Neural progenitor cell (in vitro differentiated cells): ENCODE data around the gene SCGN. TPM values are rescaled to one million over a fixed set of nuclear protein-coding genes. Genes with fewer than 3 reads are reported as not detected.

Source experiments
- DNase-seq: peaks from one replicate; pipeline ENCODE4 v3.0.0-alpha.2; 2016; ENCODE audit warnings: low spot score
- H2AFZ ChIP-seq: fragments of 200-600 bp; sonication (generic); replicated peaks from 2 replicates; pipeline ENCODE4 v1.6.1; 2016; ENCODE audit warnings: antibody characterized with exemption
- H3F3A ChIP-seq: fragments of 200-600 bp; sonication (generic); 2 replicates; pipeline ENCODE4 v1.6.1; 2016; ENCODE audit warnings: antibody characterized with exemption, low read depth
- H3K27ac ChIP-seq: fragments of 200-600 bp; sonication (generic); 2 replicates; pipeline ENCODE4 v1.5.1; 2016; ENCODE audit warnings: mild to moderate bottlenecking
- H3K27me3 ChIP-seq: fragments of 200-600 bp; sonication (generic); 2 replicates; pipeline ENCODE4 v1.6.1; 2016; ENCODE audit warnings: mild to moderate bottlenecking, moderate library complexity
- H3K36me3 ChIP-seq: fragments of 200-600 bp; sonication (generic); 2 replicates; pipeline ENCODE4 v1.5.1; 2016
- H3K4me1 ChIP-seq: fragments of 200-600 bp; sonication (generic); 2 replicates; pipeline ENCODE4 v1.6.1; 2016; ENCODE audit warnings: mixed run types
- H3K4me2 ChIP-seq: fragments of 200-600 bp; sonication (generic); 2 replicates; pipeline ENCODE4 v1.6.1; 2016
- H3K4me3 ChIP-seq: fragments of 200-600 bp; sonication (generic); 2 replicates; pipeline ENCODE4 v1.5.1; 2016
- H3K79me2 ChIP-seq: fragments of 200-600 bp; sonication (generic); 2 replicates; pipeline ENCODE4 v1.6.1; 2016; ENCODE audit warnings: low read depth
- H3K9ac ChIP-seq: fragments of 200-600 bp; sonication (generic); 2 replicates; pipeline ENCODE4 v1.6.1; 2016
- H3K9me3 ChIP-seq: fragments of 200-600 bp; sonication (generic); 2 replicates; pipeline ENCODE4 v1.5.1; 2016; ENCODE audit warnings: low read depth
- H4K20me1 ChIP-seq: fragments of 200-600 bp; sonication (generic); 2 replicates; pipeline ENCODE4 v1.6.1; 2016; ENCODE audit warnings: low read depth
- H3K27ac Mint-ChIP-seq: 3 replicates; pipeline ENCODE4 v1.8.0; 2021; ENCODE audit warnings: mixed read lengths
- H3K27me3 Mint-ChIP-seq: 2 replicates; pipeline ENCODE4 v1.8.0; 2022; ENCODE audit warnings: low read depth, mild to moderate bottlenecking, inconsistent platforms, moderate library complexity, mixed read lengths; ENCODE audit not compliant: insufficient read depth
- H3K36me3 Mint-ChIP-seq: 3 replicates; pipeline ENCODE4 v1.8.0; 2021; ENCODE audit warnings: mixed read lengths
- H3K4me1 Mint-ChIP-seq: 3 replicates; pipeline ENCODE4 v1.8.0; 2021; ENCODE audit warnings: mixed read lengths
- H3K4me3 Mint-ChIP-seq: 3 replicates; pipeline ENCODE4 v1.8.0; 2021; ENCODE audit warnings: mild to moderate bottlenecking, moderate library complexity, mixed read lengths
- H3K9me3 Mint-ChIP-seq: 3 replicates; pipeline ENCODE4 v1.8.0; 2020; ENCODE audit warnings: mixed read lengths
- CTCF ChIP-seq: fragments of 200-600 bp; sonication (generic); IDR thresholded peaks from 2 replicates; pipeline ENCODE4 v1.5.1; 2017; ENCODE audit warnings: antibody characterized with exemption, mild to moderate bottlenecking
- EZH2 ChIP-seq: fragments of 200-600 bp; sonication (generic); IDR thresholded peaks from 2 replicates; pipeline ENCODE4 v1.6.1; 2017; ENCODE audit warnings: antibody characterized with exemption, mild to moderate bottlenecking, moderate library complexity
- EZH2phosphoT487 ChIP-seq: fragments of 200-600 bp; sonication (generic); IDR thresholded peaks from 2 replicates; pipeline ENCODE4 v1.6.1; 2017; ENCODE audit warnings: antibody characterized with exemption
- total RNA-seq: library from RNA; depleted of rRNA; stranded (reverse); fragments of >200 nt; gene quantifications from 2 replicates; pipeline ENCODE4 v1.2.3, GENCODE V29; 2015; ENCODE audit warnings: low replicate concordance

The SCGN gene
- total RNA-seq, 1 donor from 2014 or later, result not detected

GRCh38 chr6:25641377-25641776 lies 10.6 kb upstream of the SCGN start:
- H3K79me2 ChIP-seq, result no peaks in the 10 kb centered on the region
- no peak overlapping the region for H3K4me2 ChIP-seq
- H3K27ac ChIP-seq, result no peak overlapping the region
- DNase-seq, result no peak
- peaks cover 4% of the 10 kb centered on the region for H4K20me1 ChIP-seq
- H3K4me3 ChIP-seq, result no peak overlapping the region
- H2AFZ ChIP-seq, result no peak overlapping the region
- no peak for TF ChIP-seq CTCF
- TF ChIP-seq EZH2phosphoT487, result no peak
- TF ChIP-seq EZH2, result no peak
- peaks cover 10% of the 10 kb centered on the region for H3K27me3 Mint-ChIP-seq
- peaks cover 98% of the 10 kb centered on the region for H3K27me3 ChIP-seq
- H3K36me3 Mint-ChIP-seq, result no peaks in the 10 kb centered on the region
- H3F3A ChIP-seq, result peaks cover 5% of the 10 kb centered on the region
- H3K4me1 Mint-ChIP-seq, result peaks cover 15% of the 10 kb centered on the region
- H3K36me3 ChIP-seq, result no peaks in the 10 kb centered on the region
- H3K4me1 ChIP-seq, result peaks cover 29% of the 10 kb centered on the region
- no peaks in the 10 kb centered on the region for H3K9me3 Mint-ChIP-seq
- H3K9ac ChIP-seq, result no peak overlapping the region
- no peak overlapping the region for H3K27ac Mint-ChIP-seq
- H3K4me3 Mint-ChIP-seq, result no peak overlapping the region
- H3K9me3 ChIP-seq, result no peaks in the 10 kb centered on the region

- no peak overlapping the region for H3K27ac ChIP-seq
- H3K4me3 Mint-ChIP-seq, result no peak overlapping the region
- H3K4me1 Mint-ChIP-seq, result peaks cover 11% of the 10 kb centered on the region
- H3K9me3 Mint-ChIP-seq, result no peaks in the 10 kb centered on the region
- no peaks in the 10 kb centered on the region for H3K9me3 ChIP-seq
- H3F3A ChIP-seq, result peaks cover 5% of the 10 kb centered on the region
- H3K36me3 ChIP-seq, result no peaks in the 10 kb centered on the region
- H3K4me2 ChIP-seq, result no peak overlapping the region
- no peak overlapping the region for H3K4me3 ChIP-seq
- no peak for DNase-seq
- peaks cover 7% of the 10 kb centered on the region for H3K27me3 Mint-ChIP-seq
- no peaks in the 10 kb centered on the region for H3K36me3 Mint-ChIP-seq
- H2AFZ ChIP-seq, result no peak overlapping the region
- H3K4me1 ChIP-seq, result peaks cover 23% of the 10 kb centered on the region
- no peaks in the 10 kb centered on the region for H3K79me2 ChIP-seq
- no peak overlapping the region for H3K9ac ChIP-seq
- peaks cover 4% of the 10 kb centered on the region for H4K20me1 ChIP-seq
- no peak overlapping the region for H3K27ac Mint-ChIP-seq
- TF ChIP-seq EZH2 (no peak), EZH2phosphoT487 (no peak), CTCF (no peak)
- H3K27me3 ChIP-seq, result peaks cover 98% of the 10 kb centered on the region
Measured at GRCh38 chr6:25641940-25642666, 9.9 kb upstream of the SCGN start.

- no peaks in the 10 kb centered on the region for H3K36me3 Mint-ChIP-seq
- no peaks in the 10 kb centered on the region for H4K20me1 ChIP-seq
- no peak overlapping the region for H3K27ac ChIP-seq
- H3K4me1 ChIP-seq, result peaks cover 19% of the 10 kb centered on the region
- no peaks in the 10 kb centered on the region for H3K36me3 ChIP-seq
- no peak overlapping the region for H3K4me3 Mint-ChIP-seq
- no peak overlapping the region for H3K4me2 ChIP-seq
- H3K9me3 ChIP-seq, result no peaks in the 10 kb centered on the region
- H3K4me1 Mint-ChIP-seq, result peaks cover 9% of the 10 kb centered on the region
- no peak overlapping the region for H3K4me3 ChIP-seq
- no peak for TF ChIP-seq EZH2
- H3K79me2 ChIP-seq, result no peaks in the 10 kb centered on the region
- no peak overlapping the region for H2AFZ ChIP-seq
- no peak overlapping the region for H3K9ac ChIP-seq
- no peak overlapping the region for H3K27ac Mint-ChIP-seq
- peaks cover 96% of the 10 kb centered on the region for H3K27me3 ChIP-seq
- DNase-seq, result no peak
- H3F3A ChIP-seq, result peaks cover 1% of the 10 kb centered on the region
- peaks cover 4% of the 10 kb centered on the region for H3K27me3 Mint-ChIP-seq
- no peaks in the 10 kb centered on the region for H3K9me3 Mint-ChIP-seq
Measured at GRCh38 chr6:25642667-25643328, 9.2 kb upstream of the SCGN start.

- Histone ChIP-seq H3K36me3 (no peaks in the 10 kb centered on the region), H3F3A (no peaks in the 10 kb centered on the region), H3K4me1 (peaks cover 11% of the 10 kb centered on the region), H3K27me3 (peaks cover 96% of the 10 kb centered on the region), H3K4me2 (no peak overlapping the region), H3K79me2 (no peaks in the 10 kb centered on the region), H3K4me3 (no peak overlapping the region), H3K27ac (no peak overlapping the region), H4K20me1 (no peaks in the 10 kb centered on the region), H3K9me3 (no peaks in the 10 kb centered on the region), H2AFZ (no peak overlapping the region), H3K9ac (no peak overlapping the region)
- no peak overlapping the region for H3K27ac Mint-ChIP-seq
- no peak overlapping the region for H3K4me3 Mint-ChIP-seq
- DNase-seq, result no peak
- H3K36me3 Mint-ChIP-seq, result no peaks in the 10 kb centered on the region
- no peaks in the 10 kb centered on the region for H3K9me3 Mint-ChIP-seq
- TF ChIP-seq EZH2, result no peak
- no peak for TF ChIP-seq CTCF
- no peak for TF ChIP-seq EZH2phosphoT487
- peaks cover 5% of the 10 kb centered on the region for H3K4me1 Mint-ChIP-seq
- peaks cover 1% of the 10 kb centered on the region for H3K27me3 Mint-ChIP-seq
Measured at GRCh38 chr6:25645916-25646315, 6.1 kb upstream of the SCGN start.
